ENCODE results near the gene CDK5RAP3.

DNA sequence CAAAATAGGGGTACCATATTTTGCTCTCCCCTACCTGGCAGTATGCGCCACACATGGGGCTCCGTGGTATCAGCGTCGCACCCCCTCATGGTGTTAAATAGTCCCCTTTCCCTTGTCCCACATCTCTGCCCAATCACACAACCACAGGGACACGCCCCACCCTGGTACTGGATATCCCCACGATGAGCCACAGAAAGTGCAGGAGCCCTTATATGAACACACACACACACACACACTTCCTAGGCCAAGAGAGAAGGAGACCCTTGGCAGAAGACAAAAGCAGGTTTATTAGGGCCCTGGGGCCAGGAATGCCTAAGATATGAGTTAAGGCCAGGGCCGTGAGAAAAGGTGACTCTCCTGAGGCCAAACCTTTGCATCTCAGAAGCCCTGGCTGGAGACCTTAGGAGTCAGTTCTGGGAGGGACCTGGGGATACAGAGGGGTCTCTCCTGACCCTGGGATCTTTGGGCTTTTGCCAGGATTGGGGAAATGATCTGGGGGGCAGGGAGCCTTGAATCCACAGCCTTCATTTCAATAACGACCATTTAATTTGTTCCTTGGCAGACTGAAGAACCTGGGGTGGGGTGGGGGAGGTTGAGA, 55.1 kb downstream of the CDK5RAP3 start:
- TF ChIP-seq, protein P1, sequence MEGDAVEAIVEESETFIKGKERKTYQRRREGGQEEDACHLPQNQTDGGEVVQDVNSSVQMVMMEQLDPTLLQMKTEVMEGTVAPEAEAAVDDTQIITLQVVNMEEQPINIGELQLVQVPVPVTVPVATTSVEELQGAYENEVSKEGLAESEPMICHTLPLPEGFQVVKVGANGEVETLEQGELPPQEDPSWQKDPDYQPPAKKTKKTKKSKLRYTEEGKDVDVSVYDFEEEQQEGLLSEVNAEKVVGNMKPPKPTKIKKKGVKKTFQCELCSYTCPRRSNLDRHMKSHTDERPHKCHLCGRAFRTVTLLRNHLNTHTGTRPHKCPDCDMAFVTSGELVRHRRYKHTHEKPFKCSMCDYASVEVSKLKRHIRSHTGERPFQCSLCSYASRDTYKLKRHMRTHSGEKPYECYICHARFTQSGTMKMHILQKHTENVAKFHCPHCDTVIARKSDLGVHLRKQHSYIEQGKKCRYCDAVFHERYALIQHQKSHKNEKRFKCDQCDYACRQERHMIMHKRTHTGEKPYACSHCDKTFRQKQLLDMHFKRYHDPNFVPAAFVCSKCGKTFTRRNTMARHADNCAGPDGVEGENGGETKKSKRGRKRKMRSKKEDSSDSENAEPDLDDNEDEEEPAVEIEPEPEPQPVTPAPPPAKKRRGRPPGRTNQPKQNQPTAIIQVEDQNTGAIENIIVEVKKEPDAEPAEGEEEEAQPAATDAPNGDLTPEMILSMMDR (IDR thresholded peaks at IDR 0.05; ENCODE audit: borderline replicate concordance, extremely low read depth, low read length, poor library complexity, severe bottlenecking) = no peak
- no peak for TF ChIP-seq EZH2 (IDR thresholded peaks at IDR 0.05; ENCODE audit: borderline replicate concordance, low read depth, low read length, severe bottlenecking)

Measured in DND-41 (cell line).